Measurements from ENCODE around the gene RCAN1.

Gene RCAN1

DNA sequence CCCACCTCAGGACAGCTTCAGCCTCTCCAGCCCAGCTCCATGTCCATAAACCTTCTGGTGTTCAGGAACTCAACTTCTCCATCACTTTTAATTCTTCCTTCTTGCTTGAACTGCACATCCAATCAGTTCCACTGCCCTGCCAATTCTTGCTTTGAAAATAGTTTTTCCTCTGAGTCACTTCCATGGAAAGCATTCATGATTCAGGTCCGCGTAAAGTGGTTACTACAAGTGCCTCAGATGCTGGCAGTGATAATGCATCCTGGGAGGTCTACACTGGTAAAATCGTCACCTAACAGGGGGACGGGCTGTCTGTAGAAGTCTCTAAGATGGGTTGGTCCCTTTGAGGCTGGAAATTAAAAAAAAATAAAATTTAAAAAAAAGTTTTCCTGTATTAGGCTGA lies 25.9 kb upstream of the RCAN1 start:
- Histone ChIP-seq H3K36me3 (ENCODE audit: control insufficient read depth, insufficient read depth, low read length) (no peaks in the 10 kb centered on the region), H3K27me3 (ENCODE audit: control insufficient read depth, insufficient read depth, low read length) (no peaks in the 10 kb centered on the region), H3K9ac (ENCODE audit: low read depth, low read length) (no peak overlapping the region), H3K4me3 (ENCODE audit: low read depth, low read length) (no peak overlapping the region), H3K4me1 (ENCODE audit: control insufficient read depth, insufficient read depth, low read length) (no peaks in the 10 kb centered on the region), H3K9me3 (ENCODE audit: control insufficient read depth, insufficient read depth, low read length) (no peaks in the 10 kb centered on the region), H3K27ac (ENCODE audit: low read depth, low read length) (no peak overlapping the region)

DNA sequence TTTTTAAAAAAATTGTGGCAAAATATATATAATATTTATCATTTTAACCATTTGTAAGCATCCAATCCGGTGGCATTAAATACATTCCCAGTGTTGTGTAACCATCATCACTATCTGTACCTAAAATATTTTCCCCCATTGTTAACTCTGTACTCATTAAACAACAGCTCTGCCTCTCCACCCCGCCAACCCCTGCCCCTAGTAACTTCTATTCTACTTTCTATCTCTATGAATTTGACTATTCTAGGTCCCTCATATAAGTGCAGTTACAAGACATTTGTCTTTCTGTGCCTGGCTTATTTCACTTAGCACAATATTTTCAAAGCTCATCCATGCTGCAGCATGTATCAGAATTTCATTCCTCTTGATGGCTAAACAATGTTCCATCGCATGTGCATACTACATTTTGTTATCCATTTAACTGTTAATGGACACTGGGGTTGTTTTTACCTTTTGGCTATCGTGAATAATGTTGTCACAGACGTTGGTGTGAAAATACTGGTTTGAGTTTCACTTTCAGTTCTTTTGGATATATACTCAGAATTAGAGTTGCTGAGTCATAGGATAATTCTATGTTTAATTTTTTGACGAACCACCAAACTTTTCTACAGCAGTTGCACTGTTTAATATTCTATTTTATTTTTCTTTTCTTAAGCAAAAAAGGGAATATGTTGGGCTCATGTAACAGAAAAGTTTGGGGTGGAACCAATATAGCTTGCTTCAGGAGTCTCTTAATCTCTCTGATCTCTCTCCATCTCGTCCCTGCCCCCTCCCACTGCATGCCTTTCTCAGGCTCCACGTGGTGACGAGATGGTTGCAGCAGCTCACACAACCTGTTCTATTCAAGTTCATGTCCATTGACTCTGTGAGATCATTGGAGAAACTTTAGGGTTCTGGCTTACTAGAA lies 25.2 kb upstream of the RCAN1 start:
- Histone ChIP-seq H3K36me3 (ENCODE audit: control insufficient read depth, insufficient read depth, low read length) (no peaks in the 10 kb centered on the region), H3K27me3 (ENCODE audit: control insufficient read depth, insufficient read depth, low read length) (no peaks in the 10 kb centered on the region), H3K27ac (ENCODE audit: low read depth, low read length) (no peak overlapping the region), H3K4me1 (ENCODE audit: control insufficient read depth, insufficient read depth, low read length) (no peaks in the 10 kb centered on the region), H3K9ac (ENCODE audit: low read depth, low read length) (no peak overlapping the region), H3K4me3 (ENCODE audit: low read depth, low read length) (no peak overlapping the region), H3K9me3 (ENCODE audit: control insufficient read depth, insufficient read depth, low read length) (no peaks in the 10 kb centered on the region)

DNA sequence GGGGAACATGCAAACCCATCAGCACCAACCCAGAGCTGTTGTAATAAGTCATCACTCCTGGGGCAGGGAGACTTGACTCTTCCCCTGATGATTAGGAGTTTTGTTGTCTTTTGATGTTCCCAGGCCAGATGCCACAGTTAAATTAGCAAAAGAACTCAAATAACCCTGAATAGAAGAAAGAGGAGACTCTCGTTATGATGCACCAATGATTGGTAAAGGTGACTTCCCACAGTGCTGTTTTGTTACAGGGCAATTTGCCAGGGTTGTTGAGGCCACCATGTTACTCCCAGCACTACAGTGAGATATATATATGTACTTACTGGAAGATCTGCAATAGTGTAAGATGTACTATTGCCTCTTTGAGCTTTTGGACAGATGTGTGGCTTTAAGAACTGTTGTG lies 24.3 kb upstream of the RCAN1 start:
- no peak overlapping the region for H3K27ac ChIP-seq (ENCODE audit: low read depth, low read length)

DNA sequence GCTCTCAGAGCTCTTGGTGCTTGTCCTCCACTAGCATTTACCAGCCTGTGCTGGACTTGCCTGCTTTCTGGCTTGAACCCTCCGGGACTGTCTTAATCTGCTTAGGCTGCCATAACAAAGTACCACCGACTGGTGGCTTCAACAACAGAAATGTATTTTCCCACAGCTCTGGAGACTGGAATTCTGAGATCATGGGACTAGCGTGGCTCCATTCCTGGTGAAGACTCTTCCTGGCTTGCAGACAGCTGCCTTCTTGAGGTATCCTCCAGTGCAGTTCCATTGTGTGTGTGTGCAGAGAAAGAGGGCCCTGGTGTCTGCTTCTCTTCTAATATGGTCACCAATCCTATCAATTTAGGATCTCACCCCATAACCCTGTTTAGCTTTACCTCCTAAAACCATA lies 22.0 kb upstream of the RCAN1 start:
- H3K27me3 ChIP-seq (ENCODE audit: control insufficient read depth, insufficient read depth, low read length): no peaks in the 10 kb centered on the region
- H3K36me3 ChIP-seq (ENCODE audit: control insufficient read depth, insufficient read depth, low read length): no peaks in the 10 kb centered on the region
- H3K4me1 ChIP-seq (ENCODE audit: control insufficient read depth, insufficient read depth, low read length): no peaks in the 10 kb centered on the region
- no peaks in the 10 kb centered on the region for H3K9me3 ChIP-seq (ENCODE audit: control insufficient read depth, insufficient read depth, low read length)
- H3K4me3 ChIP-seq (ENCODE audit: low read depth, low read length): no peak overlapping the region
- no peak overlapping the region for H3K9ac ChIP-seq (ENCODE audit: low read depth, low read length)
- no peak overlapping the region for H3K27ac ChIP-seq (ENCODE audit: low read depth, low read length)

More for the DNA sequence above, 24.3 kb upstream of the RCAN1 start:
- H3K9me3 ChIP-seq (ENCODE audit: control insufficient read depth, insufficient read depth, low read length): no peaks in the 10 kb centered on the region
- no peaks in the 10 kb centered on the region for H3K27me3 ChIP-seq (ENCODE audit: control insufficient read depth, insufficient read depth, low read length)
- no peaks in the 10 kb centered on the region for H3K4me1 ChIP-seq (ENCODE audit: control insufficient read depth, insufficient read depth, low read length)
- H3K9ac ChIP-seq (ENCODE audit: low read depth, low read length): no peak overlapping the region
- H3K36me3 ChIP-seq (ENCODE audit: control insufficient read depth, insufficient read depth, low read length): no peaks in the 10 kb centered on the region
- no peak overlapping the region for H3K4me3 ChIP-seq (ENCODE audit: low read depth, low read length)

DNA sequence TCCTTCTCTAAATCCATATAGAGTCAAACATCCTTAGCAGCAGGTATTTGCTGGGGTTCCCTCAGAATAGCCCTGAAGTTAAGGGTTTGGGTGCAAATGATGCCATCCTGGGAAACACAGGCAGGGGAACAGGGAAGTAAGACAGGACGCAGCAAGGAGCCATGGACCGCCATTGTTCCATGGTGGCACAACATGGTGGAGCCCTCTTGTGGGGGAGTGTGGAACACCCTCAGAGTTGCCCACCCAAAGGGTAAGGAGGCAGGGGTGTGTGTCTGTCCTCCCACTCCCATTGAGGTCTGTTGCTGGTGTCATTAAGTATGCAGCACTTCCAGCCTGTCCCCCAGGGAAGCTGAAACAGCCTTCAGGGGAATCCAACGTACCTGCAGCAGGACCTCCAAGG lies 20.4 kb upstream of the RCAN1 start:
- Histone ChIP-seq H3K4me3 (ENCODE audit: low read depth, low read length) (no peak overlapping the region), H3K4me1 (ENCODE audit: control insufficient read depth, insufficient read depth, low read length) (no peaks in the 10 kb centered on the region), H3K9me3 (ENCODE audit: control insufficient read depth, insufficient read depth, low read length) (no peaks in the 10 kb centered on the region)

DNA sequence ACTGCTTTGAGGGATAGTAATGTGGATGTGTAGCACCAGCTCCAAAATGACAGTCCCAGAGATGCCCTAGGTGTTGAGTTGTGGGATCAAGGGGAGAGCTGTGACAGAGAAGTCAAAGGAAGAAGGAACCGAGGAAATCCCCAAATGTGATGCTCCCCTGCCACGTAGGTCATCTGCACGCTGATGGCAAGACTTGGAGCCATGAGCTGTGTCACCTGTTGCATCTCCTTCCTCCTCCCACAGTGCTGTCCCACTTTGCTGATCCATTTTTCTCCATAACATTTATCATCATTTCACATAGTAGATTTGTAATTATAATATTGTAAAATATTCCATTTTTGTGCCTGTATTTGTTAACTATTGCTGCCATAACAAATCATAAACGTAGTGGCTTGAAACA lies 17.6 kb upstream of the RCAN1 start:
- no peaks in the 10 kb centered on the region for H3K36me3 ChIP-seq (ENCODE audit: control insufficient read depth, insufficient read depth, low read length)
- H3K4me1 ChIP-seq (ENCODE audit: control insufficient read depth, insufficient read depth, low read length): no peaks in the 10 kb centered on the region
- no peak overlapping the region for H3K9ac ChIP-seq (ENCODE audit: low read depth, low read length)
- no peaks in the 10 kb centered on the region for H3K27me3 ChIP-seq (ENCODE audit: control insufficient read depth, insufficient read depth, low read length)
- H3K9me3 ChIP-seq (ENCODE audit: control insufficient read depth, insufficient read depth, low read length): no peaks in the 10 kb centered on the region
- H3K4me3 ChIP-seq (ENCODE audit: low read depth, low read length): no peak overlapping the region
- no peak overlapping the region for H3K27ac ChIP-seq (ENCODE audit: low read depth, low read length)

More for the DNA sequence above, 20.4 kb upstream of the RCAN1 start:
- no peak overlapping the region for H3K27ac ChIP-seq (ENCODE audit: low read depth, low read length)
- H3K36me3 ChIP-seq (ENCODE audit: control insufficient read depth, insufficient read depth, low read length): no peaks in the 10 kb centered on the region
- no peaks in the 10 kb centered on the region for H3K27me3 ChIP-seq (ENCODE audit: control insufficient read depth, insufficient read depth, low read length)
- no peak overlapping the region for H3K9ac ChIP-seq (ENCODE audit: low read depth, low read length)

DNA sequence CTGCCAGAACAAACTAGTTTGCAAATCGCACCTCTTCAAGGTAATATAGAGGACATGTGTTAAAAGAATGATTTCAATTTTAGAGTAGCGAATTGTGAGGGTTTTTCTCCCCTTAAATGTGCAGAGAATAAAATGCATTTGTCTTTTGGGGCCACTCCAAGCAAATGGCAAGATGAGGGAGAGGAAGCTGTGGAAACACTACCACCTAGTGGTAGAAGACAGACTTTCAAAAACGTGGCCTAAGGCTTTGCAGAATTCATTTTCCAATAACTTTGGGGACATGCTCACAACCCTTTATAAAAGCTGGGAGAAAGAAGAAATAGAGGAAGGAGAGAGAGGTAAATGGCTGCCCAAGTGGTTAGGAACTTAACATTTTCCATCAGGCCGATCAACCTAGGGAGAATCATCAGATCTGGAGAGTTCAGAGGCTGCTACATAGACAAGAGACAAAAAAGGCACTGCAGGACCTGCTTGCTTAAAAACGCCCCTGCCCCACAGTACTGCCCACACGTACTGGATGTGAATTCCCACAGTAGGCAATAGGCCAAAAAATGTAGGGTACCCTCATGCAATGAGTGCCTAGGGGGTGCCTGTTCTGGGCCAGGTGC lies 15.7 kb upstream of the RCAN1 start:
- Histone ChIP-seq H3K36me3 (ENCODE audit: control insufficient read depth, insufficient read depth, low read length) (no peaks in the 10 kb centered on the region), H3K4me1 (ENCODE audit: control insufficient read depth, insufficient read depth, low read length) (no peaks in the 10 kb centered on the region), H3K4me3 (ENCODE audit: low read depth, low read length) (no peak overlapping the region), H3K9me3 (ENCODE audit: control insufficient read depth, insufficient read depth, low read length) (no peaks in the 10 kb centered on the region), H3K27me3 (ENCODE audit: control insufficient read depth, insufficient read depth, low read length) (no peaks in the 10 kb centered on the region; the same call in 1 of the 2 replicates), H3K9ac (ENCODE audit: low read depth, low read length) (no peak overlapping the region), H3K27ac (ENCODE audit: low read depth, low read length) (no peak overlapping the region)

DNA sequence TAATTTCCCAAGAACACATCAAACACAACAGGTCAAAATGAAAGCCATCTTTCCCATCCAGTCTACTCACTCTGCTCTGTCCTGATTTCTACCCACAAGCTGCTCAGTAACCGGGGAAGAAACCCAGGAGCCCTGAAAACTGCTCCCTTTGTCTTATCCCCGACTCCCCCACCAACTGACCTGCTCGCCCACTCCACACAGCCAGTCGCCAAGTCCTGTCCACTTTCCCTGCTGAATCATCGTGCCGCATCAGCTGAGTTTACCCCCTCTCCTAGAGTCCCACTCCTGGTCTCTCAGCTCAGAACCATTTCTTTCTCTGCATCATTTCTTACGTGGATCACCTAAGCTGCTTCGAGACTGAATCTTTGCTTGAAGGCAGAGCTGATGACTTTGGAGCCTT lies 11.2 kb upstream of the RCAN1 start:
- no peaks in the 10 kb centered on the region; the same call in 1 of the 2 replicates for H3K27me3 ChIP-seq (ENCODE audit: control insufficient read depth, insufficient read depth, low read length)

DNA sequence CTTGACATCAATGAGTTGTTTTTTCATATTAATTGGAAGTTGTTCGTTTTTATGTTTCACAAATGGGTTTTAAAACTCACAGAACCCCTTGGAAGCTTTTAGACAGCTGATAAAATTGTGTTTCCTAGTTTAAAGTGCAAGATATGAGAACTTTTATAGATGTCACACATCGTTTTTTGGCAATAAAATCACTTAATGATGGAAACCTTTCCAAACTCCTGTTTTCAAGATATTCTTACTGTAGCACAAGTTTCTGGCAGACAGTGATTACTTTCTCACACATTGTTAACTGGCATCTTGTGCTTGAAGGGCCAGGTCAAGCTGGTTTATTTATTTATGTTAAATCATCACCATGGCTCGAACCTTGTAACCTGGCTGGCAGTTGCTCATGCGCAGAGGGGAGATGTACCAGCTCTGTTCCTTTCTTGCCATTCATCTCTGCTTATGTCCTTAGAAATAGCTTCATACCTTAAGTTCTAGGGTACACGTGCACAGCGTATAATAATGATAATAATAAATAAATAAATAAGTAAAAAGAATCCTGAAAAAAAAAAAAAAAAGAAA lies 10.2 kb upstream of the RCAN1 start:
- H3K4me1 ChIP-seq (ENCODE audit: control insufficient read depth, insufficient read depth, low read length): no peaks in the 10 kb centered on the region
- no peak overlapping the region for H3K27ac ChIP-seq (ENCODE audit: low read depth, low read length)
- no peak overlapping the region for H3K4me3 ChIP-seq (ENCODE audit: low read depth, low read length)
- no peak overlapping the region for H3K9ac ChIP-seq (ENCODE audit: low read depth, low read length)
- no peaks in the 10 kb centered on the region for H3K36me3 ChIP-seq (ENCODE audit: control insufficient read depth, insufficient read depth, low read length)
- H3K27me3 ChIP-seq (ENCODE audit: control insufficient read depth, insufficient read depth, low read length): no peaks in the 10 kb centered on the region; the same call in 1 of the 2 replicates
- H3K9me3 ChIP-seq (ENCODE audit: control insufficient read depth, insufficient read depth, low read length): no peaks in the 10 kb centered on the region

More for the DNA sequence above, 11.2 kb upstream of the RCAN1 start:
- H3K4me1 ChIP-seq (ENCODE audit: control insufficient read depth, insufficient read depth, low read length): no peaks in the 10 kb centered on the region
- H3K27ac ChIP-seq (ENCODE audit: low read depth, low read length): no peak overlapping the region
- no peaks in the 10 kb centered on the region for H3K9me3 ChIP-seq (ENCODE audit: control insufficient read depth, insufficient read depth, low read length)
- H3K36me3 ChIP-seq (ENCODE audit: control insufficient read depth, insufficient read depth, low read length): no peaks in the 10 kb centered on the region
- no peak overlapping the region for H3K9ac ChIP-seq (ENCODE audit: low read depth, low read length)
- H3K4me3 ChIP-seq (ENCODE audit: low read depth, low read length): no peak overlapping the region

DNA sequence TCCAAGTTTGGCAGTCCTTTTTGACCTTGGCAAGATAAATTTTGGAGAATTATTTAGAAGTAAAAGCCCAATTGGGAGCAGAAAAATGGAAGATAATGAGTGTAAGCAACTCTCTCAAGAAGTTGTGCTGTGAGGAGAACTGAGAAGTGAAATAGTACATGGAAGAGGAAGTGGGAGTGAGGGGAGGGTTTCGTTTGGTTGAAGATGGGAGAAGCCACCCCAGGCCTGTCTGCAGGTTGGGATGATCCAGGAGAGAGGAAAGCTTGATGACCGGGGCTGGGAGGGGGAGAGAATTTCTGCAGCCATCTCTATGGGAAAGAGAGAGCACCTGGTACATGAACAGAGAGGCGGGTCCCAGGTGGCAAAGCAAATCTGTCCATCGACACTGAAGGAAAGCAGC lies 8.6 kb upstream of the RCAN1 start:
- Histone ChIP-seq H3K27me3 (ENCODE audit: control insufficient read depth, insufficient read depth, low read length) (no peaks in the 10 kb centered on the region; the same call in 1 of the 2 replicates), H3K4me1 (ENCODE audit: control insufficient read depth, insufficient read depth, low read length) (no peaks in the 10 kb centered on the region), H3K9me3 (ENCODE audit: control insufficient read depth, insufficient read depth, low read length) (no peaks in the 10 kb centered on the region), H3K27ac (ENCODE audit: low read depth, low read length) (no peak overlapping the region), H3K36me3 (ENCODE audit: control insufficient read depth, insufficient read depth, low read length) (no peaks in the 10 kb centered on the region), H3K4me3 (ENCODE audit: low read depth, low read length) (no peak overlapping the region), H3K9ac (ENCODE audit: low read depth, low read length) (no peak overlapping the region)

All from HUES48 (cell line).